OCI-LY3 (cell line): ENCODE data around the gene SMIM21.

Source experiments
- EZH2phosphoT487 ChIP-seq: fragments of 200-600 bp; shearing (Covaris generic); IDR thresholded peaks from 2 replicates; pipeline ENCODE4 v1.6.1; 2018; ENCODE audit warnings: antibody characterized with exemption, mixed run types, low read depth
- TF ChIP-seq, protein P1 (sequence below): fragments of 200-600, 300-600 bp; sonication (generic); IDR thresholded peaks from 2 replicates; pipeline ENCODE4 v1.5.1; 2014; ENCODE audit warnings: antibody characterized with exemption, low read length, low read depth

- TF ChIP-seq, protein P1, sequence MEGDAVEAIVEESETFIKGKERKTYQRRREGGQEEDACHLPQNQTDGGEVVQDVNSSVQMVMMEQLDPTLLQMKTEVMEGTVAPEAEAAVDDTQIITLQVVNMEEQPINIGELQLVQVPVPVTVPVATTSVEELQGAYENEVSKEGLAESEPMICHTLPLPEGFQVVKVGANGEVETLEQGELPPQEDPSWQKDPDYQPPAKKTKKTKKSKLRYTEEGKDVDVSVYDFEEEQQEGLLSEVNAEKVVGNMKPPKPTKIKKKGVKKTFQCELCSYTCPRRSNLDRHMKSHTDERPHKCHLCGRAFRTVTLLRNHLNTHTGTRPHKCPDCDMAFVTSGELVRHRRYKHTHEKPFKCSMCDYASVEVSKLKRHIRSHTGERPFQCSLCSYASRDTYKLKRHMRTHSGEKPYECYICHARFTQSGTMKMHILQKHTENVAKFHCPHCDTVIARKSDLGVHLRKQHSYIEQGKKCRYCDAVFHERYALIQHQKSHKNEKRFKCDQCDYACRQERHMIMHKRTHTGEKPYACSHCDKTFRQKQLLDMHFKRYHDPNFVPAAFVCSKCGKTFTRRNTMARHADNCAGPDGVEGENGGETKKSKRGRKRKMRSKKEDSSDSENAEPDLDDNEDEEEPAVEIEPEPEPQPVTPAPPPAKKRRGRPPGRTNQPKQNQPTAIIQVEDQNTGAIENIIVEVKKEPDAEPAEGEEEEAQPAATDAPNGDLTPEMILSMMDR: no peak
- no peak for TF ChIP-seq EZH2phosphoT487
Observed at GRCh38 chr18:75437979-75438378, 10.5 kb upstream of the SMIM21 start.
